GM13977 (cell line): ENCODE results near the gene C15orf39.

Experiments used
- DNase-seq: peaks from one replicate; pipeline ENCODE4 v3.0.0; 2012; ENCODE audit warnings: low spot score
- in situ Hi-C: fragments of 300-500 bp; cut with MboI; formaldehyde crosslinking; loops from one replicate; pipeline ENCODE4 v1.12.0; 2022; ENCODE audit warnings: low sequenced_read_pairs, low pct_unique_long_range_greater_than_20kb, mixed read lengths, inconsistent platforms; ENCODE audit not compliant: unreplicated experiment
- TF ChIP-seq, protein P1 (sequence below): IDR thresholded peaks from 2 replicates; pipeline ENCODE4 v1.5.1; 2012; ENCODE audit warnings: mild to moderate bottlenecking, control low read depth; ENCODE audit not compliant: insufficient read depth; ENCODE audit errors: extremely low read depth, missing control alignments

C15orf39 gene

DNA sequence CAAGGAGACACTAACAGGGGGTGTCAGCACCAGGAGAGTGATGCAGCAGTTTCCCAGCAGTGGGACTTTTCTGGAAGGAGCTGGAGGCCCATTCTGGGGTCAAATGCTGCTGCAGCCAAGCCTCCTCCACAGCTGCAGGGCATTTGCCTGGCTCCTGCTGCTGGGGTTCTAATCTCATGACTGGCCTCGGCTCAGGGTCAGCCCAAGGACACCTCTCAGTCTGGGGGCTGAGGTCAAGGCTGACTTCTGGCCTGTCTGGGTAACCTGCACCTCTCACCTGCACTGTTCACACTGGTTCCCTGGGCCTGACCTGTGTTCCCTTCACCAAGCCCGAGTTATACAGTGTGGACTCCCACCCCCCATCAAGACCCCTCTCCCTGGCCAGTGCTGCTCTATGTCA lies 10.4 kb upstream of the C15orf39 start:
- no peak for DNase-seq
- TF ChIP-seq, protein P1, sequence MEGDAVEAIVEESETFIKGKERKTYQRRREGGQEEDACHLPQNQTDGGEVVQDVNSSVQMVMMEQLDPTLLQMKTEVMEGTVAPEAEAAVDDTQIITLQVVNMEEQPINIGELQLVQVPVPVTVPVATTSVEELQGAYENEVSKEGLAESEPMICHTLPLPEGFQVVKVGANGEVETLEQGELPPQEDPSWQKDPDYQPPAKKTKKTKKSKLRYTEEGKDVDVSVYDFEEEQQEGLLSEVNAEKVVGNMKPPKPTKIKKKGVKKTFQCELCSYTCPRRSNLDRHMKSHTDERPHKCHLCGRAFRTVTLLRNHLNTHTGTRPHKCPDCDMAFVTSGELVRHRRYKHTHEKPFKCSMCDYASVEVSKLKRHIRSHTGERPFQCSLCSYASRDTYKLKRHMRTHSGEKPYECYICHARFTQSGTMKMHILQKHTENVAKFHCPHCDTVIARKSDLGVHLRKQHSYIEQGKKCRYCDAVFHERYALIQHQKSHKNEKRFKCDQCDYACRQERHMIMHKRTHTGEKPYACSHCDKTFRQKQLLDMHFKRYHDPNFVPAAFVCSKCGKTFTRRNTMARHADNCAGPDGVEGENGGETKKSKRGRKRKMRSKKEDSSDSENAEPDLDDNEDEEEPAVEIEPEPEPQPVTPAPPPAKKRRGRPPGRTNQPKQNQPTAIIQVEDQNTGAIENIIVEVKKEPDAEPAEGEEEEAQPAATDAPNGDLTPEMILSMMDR: no peak
- in situ Hi-C loops: no loop called here

GRCh38 chr15:75192307-75192706 lies 9.4 kb upstream of the C15orf39 start:
- in situ Hi-C loops: no loop called here
- DNase-seq: no peak
- TF ChIP-seq, protein P1: no peak

DNA sequence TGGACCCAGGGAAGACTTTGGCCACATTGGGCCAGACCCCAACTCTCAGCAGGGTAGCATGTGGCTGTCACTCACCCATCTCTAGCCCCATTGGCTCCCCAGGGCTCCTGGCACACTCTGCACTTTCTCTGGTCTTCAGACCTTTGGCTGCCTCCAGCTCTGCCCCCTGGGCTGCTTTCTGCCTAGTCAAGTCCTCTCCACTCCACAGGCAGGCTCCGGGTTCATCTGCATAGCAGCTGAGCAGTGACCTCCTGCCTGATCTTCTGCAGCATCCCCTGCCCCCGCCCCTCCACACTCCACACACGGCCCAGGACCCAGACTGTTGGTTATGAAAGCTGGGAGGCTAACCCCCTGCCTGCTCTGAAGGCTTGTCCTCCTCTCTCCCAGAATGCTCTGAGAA lies 8.4 kb upstream of the C15orf39 start:
- in situ Hi-C loops: no loop called here
- TF ChIP-seq, protein P1: no peak
- DNase-seq: no peak

- TF ChIP-seq, protein P1: no peak
- no peak for DNase-seq
- in situ Hi-C loops: no loop called here
Observed at GRCh38 chr15:75193976-75194375, 7.7 kb upstream of the C15orf39 start.

GRCh38 chr15:75194397-75194796 lies 7.3 kb upstream of the C15orf39 start:
- TF ChIP-seq, protein P1: no peak
- no peak for DNase-seq
- in situ Hi-C loops: no loop called here

DNA sequence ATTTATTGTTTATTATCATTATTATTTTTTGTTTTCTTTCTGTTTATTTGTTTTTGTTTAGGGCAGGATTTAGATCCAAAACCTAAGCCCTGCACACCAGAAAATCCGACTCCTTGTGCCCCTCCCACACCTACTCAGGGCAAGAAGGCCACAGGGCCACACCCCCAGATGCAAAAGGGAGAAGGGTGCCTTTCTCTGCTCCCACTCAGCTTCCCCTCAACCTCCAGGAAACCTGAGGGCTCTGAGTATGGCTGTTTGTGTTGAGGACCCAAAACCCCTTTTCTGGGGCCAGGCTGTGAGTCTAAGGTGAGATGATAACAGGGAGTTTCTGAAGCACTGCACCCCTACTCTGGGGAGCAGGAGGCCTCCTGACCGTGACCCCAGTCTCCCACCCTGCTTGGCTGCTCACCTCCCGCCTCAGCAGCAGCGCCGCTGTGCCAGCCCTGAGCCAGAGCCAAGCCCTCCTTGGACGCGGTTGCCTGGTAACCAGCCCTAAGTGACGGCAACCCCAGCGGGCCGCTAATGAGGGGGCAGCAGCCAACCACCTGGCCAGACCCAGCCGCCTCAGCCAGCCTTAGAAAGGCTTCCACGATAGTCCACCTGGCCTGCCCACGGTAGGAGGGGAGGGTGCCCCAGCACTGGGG lies 6.4 kb upstream of the C15orf39 start:
- in situ Hi-C loops: no loop called here
- TF ChIP-seq, protein P1: no peak
- DNase-seq: peak; percentile 42
